HCT116 (cell line): ENCODE measurements around the gene ST7. TPM values are rescaled to one million over a fixed set of nuclear protein-coding genes. Genes with fewer than 3 reads are reported as not detected.

Source experiments
- ATAC-seq: fragments of 200-7000 bp; cut with Tn5 transposase; 2 replicates; pipeline ENCODE4 v1.9.1; 2020; ENCODE audit warnings: mild to moderate bottlenecking, moderate library complexity
- BruUV-seq: library from RNA; stranded (reverse); fragments of 400-500 nt; replicated peaks from 2 replicates; lab custom pipeline; 2021; lab: Mats Ljungman, UMichigan
- CTCF ChIA-PET: fragments of 300-600 bp; sonication (Branson Sonifier 250); formaldehyde crosslinking; loops from one replicate; lab custom pipeline; 2021; ENCODE audit warnings: antibody characterized with exemption; lab: Charles Lee
- POLR2A ChIA-PET: fragments of 300-600, 350-600 bp; sonication (Branson Sonifier 250); formaldehyde crosslinking; loops from one replicate; lab custom pipeline; 2021; ENCODE audit warnings: antibody characterized with exemption; lab: Charles Lee
- RAD21 ChIA-PET, 2 experiments: fragments of 300-600 bp; sonication (Branson Sonifier 250); formaldehyde crosslinking; loops; one replicate each; lab custom pipeline; 2023; ENCODE audit warnings: low total read pairs in 2 of 2; ENCODE audit not compliant: uncharacterized antibody in 2 of 2, unreplicated experiment in 2 of 2, low non-redundant PET in 1 of 2; lab: Charles Lee
- DNase-seq: peaks from one replicate; pipeline ENCODE4 v3.0.0-alpha.2; 2010; ENCODE audit warnings: low read depth, low spot score
- H2AFZ ChIP-seq: fragments of 200-600 bp; shearing (Covaris generic), sonication (generic); 2 replicates; pipeline ENCODE4 v1.6.1; 2017; ENCODE audit warnings: low read depth, mixed run types, mixed read lengths, antibody characterized with exemption, low read length; ENCODE audit not compliant: poor library complexity, severe bottlenecking
- H3K27ac ChIP-seq: 2 replicates; pipeline ENCODE4 v1.5.1; 2012; ENCODE audit warnings: low read depth, low read length
- H3K27me3 ChIP-seq: fragments of 200-600 bp; sonication (generic); 2 replicates; pipeline ENCODE4 v1.6.1; 2016; ENCODE audit warnings: mixed run types, low read length, mixed read lengths; ENCODE audit not compliant: insufficient read depth
- H3K36me3 ChIP-seq, 2 experiments: fragments of 200-500 bp in 1 of 2; fragments of 200-600 bp in 1 of 2; sonication (Bioruptor generic) in 1 of 2; sonication (generic) in 1 of 2; 2 replicates each; pipeline versions ENCODE4 v1.5.1 to v1.6.1; 2014 to 2016; ENCODE audit warnings: low read length in 2 of 2, inconsistent platforms in 1 of 2, mixed read lengths in 1 of 2, mixed run types in 1 of 2; ENCODE audit not compliant: insufficient read depth in 2 of 2, control insufficient read depth in 1 of 2
- H3K4me1 ChIP-seq, 2 experiments: fragments of 200-600 bp in 1 of 2; sonication (generic) in 1 of 2; 2 replicates each; pipeline versions ENCODE4 v1.5.1 to v1.6.1; 2012 to 2017; ENCODE audit warnings: low read length in 2 of 2, inconsistent platforms in 1 of 2, mild to moderate bottlenecking in 1 of 2, mixed read lengths in 1 of 2, mixed run types in 1 of 2, moderate library complexity in 1 of 2; ENCODE audit not compliant: insufficient read depth in 2 of 2, control insufficient read depth in 1 of 2
- H3K4me2 ChIP-seq: fragments of 200-600 bp; sonication (generic); 2 replicates; pipeline ENCODE4 v1.6.1; 2017; ENCODE audit warnings: mixed run types, low read length, mixed read lengths
- H3K4me3 ChIP-seq, 2 experiments: fragments of 200-600 bp in 1 of 2; sonication (generic) in 1 of 2; replicated peaks in 1 of 2; 2 replicates each; pipeline ENCODE4 v1.5.1; 2011 to 2016; ENCODE audit warnings: low read length in 2 of 2, control low read depth in 1 of 2, low read depth in 1 of 2, mild to moderate bottlenecking in 1 of 2, mixed read lengths in 1 of 2, mixed run types in 1 of 2
- H3K79me2 ChIP-seq: fragments of 200-600 bp; sonication (generic); 2 replicates; pipeline ENCODE4 v1.6.1; 2017; ENCODE audit warnings: mild to moderate bottlenecking, mixed run types, low read length, moderate library complexity, mixed read lengths; ENCODE audit not compliant: insufficient read depth
- H3K9ac ChIP-seq: fragments of 200-600 bp; sonication (generic); 2 replicates; pipeline ENCODE4 v1.6.1; 2016; ENCODE audit warnings: low read length, mixed read lengths
- H3K9me2 ChIP-seq: fragments of 200-600 bp; sonication (generic), shearing (Covaris generic); 2 replicates; pipeline ENCODE4 v1.6.1; 2017; ENCODE audit warnings: mixed run types, mild to moderate bottlenecking, moderate library complexity; ENCODE audit not compliant: insufficient read depth
- H3K9me3 ChIP-seq, 2 experiments: fragments of 200-500 bp in 1 of 2; fragments of 200-600 bp in 1 of 2; sonication (Bioruptor generic) in 1 of 2; sonication (generic) in 1 of 2; 2 replicates each; pipeline ENCODE4 v1.6.1; 2014 to 2017; ENCODE audit warnings: low read length in 2 of 2, mixed read lengths in 2 of 2, inconsistent platforms in 1 of 2, low read depth in 1 of 2, mild to moderate bottlenecking in 1 of 2, mixed run types in 1 of 2, moderate library complexity in 1 of 2; ENCODE audit not compliant: control insufficient read depth in 1 of 2, insufficient read depth in 1 of 2
- H4K20me1 ChIP-seq: fragments of 200-600 bp; sonication (generic), shearing (Covaris generic); 2 replicates; pipeline ENCODE4 v1.6.1; 2017; ENCODE audit warnings: mixed run types, mild to moderate bottlenecking, moderate library complexity; ENCODE audit not compliant: insufficient read depth
- CBX3 ChIP-seq: IDR thresholded peaks from 2 replicates; pipeline ENCODE4 v1.6.1; 2012; ENCODE audit warnings: low read depth
- CEBPB ChIP-seq: IDR thresholded peaks from 2 replicates; pipeline ENCODE4 v1.6.1; 2012; ENCODE audit warnings: low read depth
- FOSL1 ChIP-seq: IDR thresholded peaks from 2 replicates; pipeline ENCODE4 v1.6.1; 2012; ENCODE audit warnings: low read depth
- POLR2A ChIP-seq: IDR thresholded peaks from 2 replicates; pipeline ENCODE4 v1.7.0; 2011; ENCODE audit warnings: borderline replicate concordance; ENCODE audit not compliant: insufficient read depth, insufficient read length; ENCODE audit errors: extremely low read depth
- RAD21 ChIP-seq: IDR thresholded peaks from 2 replicates; pipeline ENCODE4 v1.6.1; 2012; ENCODE audit warnings: low read depth, mild to moderate bottlenecking
- SIN3A ChIP-seq: IDR thresholded peaks from 2 replicates; pipeline ENCODE4 v1.6.1; 2012; ENCODE audit warnings: low read depth
- SP1 ChIP-seq: IDR thresholded peaks from 2 replicates; pipeline ENCODE4 v1.6.1; 2012; ENCODE audit warnings: low read depth
- SRF ChIP-seq: IDR thresholded peaks from 2 replicates; pipeline ENCODE4 v1.6.1; 2012; ENCODE audit warnings: low read depth
- YY1 ChIP-seq: IDR thresholded peaks from 2 replicates; pipeline ENCODE4 v1.6.1; 2011; ENCODE audit warnings: low read length, low read depth, moderate library complexity, mild to moderate bottlenecking; ENCODE audit not compliant: insufficient replicate concordance; ENCODE audit errors: extremely low read depth
- ZNF274 ChIP-seq: fragments of 200-500 bp; sonication (Bioruptor generic); IDR thresholded peaks from 2 replicates; pipeline ENCODE4 v1.6.1; 2014; ENCODE audit warnings: mild to moderate bottlenecking, low read depth, low read length, inconsistent platforms
- intact Hi-C: fragments of 100-400 bp; cut with micrococcal nuclease; formaldehyde crosslinking; loops from 2 replicates; pipeline ENCODE4 v1.10.0; 2022
- total RNA-seq: library from RNA; stranded (reverse); gene quantifications from one replicate; pipeline ENCODE4 v1.2.1, GENCODE V29; 2021; ENCODE audit not compliant: unreplicated experiment
- TF ChIP-seq, protein P1 (sequence below), 3 experiments: fragments of 200-600 bp in 1 of 3; sonication (generic) in 1 of 3; IDR thresholded peaks in 2 of 3; conservative IDR thresholded peaks in 1 of 3; 2 replicates each; pipeline ENCODE4 v1.5.1; 2012 to 2017; ENCODE audit warnings: low read depth in 2 of 3, low read length in 2 of 3, antibody characterized with exemption in 1 of 3, borderline replicate concordance in 1 of 3, control low read depth in 1 of 3, mild to moderate bottlenecking in 1 of 3, mixed read lengths in 1 of 3, mixed run types in 1 of 3, moderate library complexity in 1 of 3; ENCODE audit not compliant: insufficient read depth in 1 of 3
- TF ChIP-seq, protein P2 (sequence below): IDR thresholded peaks from 2 replicates; pipeline ENCODE4 v1.6.1; 2012
- TF ChIP-seq, protein P3 (sequence below): IDR thresholded peaks from 2 replicates; pipeline ENCODE4 v1.6.1; 2012; ENCODE audit warnings: low read depth

The ST7 gene
- total RNA-seq, 1 experiment from 2014 or later: 12.6 TPM

DNA sequence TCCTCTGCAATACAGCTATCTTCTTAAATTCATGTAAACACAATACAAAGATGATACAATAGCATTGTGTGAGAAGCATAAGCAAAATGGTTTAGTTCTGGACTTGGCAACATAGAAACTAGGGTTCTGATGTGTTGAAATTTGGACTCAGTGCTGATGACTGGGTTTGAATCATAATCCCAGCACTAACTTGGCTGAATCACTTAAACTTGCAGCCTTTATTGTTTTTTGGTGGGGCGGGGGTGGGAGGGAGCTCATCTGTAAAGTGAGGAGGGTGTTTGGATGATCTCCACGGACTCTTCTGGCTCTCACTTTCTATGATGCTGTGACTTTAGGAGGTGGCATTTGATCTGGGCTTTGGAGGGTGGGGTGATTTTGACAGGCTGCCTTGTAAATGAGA is 211.3 kb downstream of the ST7 start:
- Histone ChIP-seq H3K9me3 (no peaks in the 10 kb centered on the region), H3K4me2 (no peak overlapping the region), H3K4me3 (no peak overlapping the region), H3K9ac (no peak overlapping the region), H4K20me1 (no peaks in the 10 kb centered on the region), H3K9me2 (no peaks in the 10 kb centered on the region)
- no peak for DNase-seq
- CTCF ChIA-PET: no interaction called here
- intact Hi-C loops: no loop called here
- BruUV-seq: no TSS peak
- TF ChIP-seq, protein P1, sequence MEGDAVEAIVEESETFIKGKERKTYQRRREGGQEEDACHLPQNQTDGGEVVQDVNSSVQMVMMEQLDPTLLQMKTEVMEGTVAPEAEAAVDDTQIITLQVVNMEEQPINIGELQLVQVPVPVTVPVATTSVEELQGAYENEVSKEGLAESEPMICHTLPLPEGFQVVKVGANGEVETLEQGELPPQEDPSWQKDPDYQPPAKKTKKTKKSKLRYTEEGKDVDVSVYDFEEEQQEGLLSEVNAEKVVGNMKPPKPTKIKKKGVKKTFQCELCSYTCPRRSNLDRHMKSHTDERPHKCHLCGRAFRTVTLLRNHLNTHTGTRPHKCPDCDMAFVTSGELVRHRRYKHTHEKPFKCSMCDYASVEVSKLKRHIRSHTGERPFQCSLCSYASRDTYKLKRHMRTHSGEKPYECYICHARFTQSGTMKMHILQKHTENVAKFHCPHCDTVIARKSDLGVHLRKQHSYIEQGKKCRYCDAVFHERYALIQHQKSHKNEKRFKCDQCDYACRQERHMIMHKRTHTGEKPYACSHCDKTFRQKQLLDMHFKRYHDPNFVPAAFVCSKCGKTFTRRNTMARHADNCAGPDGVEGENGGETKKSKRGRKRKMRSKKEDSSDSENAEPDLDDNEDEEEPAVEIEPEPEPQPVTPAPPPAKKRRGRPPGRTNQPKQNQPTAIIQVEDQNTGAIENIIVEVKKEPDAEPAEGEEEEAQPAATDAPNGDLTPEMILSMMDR (IDR thresholded peaks at IDR 0.05 in 2 of 3, conservative IDR thresholded peaks at IDR 0.05 in 1 of 3; ENCODE audit: borderline replicate concordance in 1 of 3, insufficient read depth in 1 of 3, low read depth in 2 of 3, low read length in 2 of 3): no peak
- TF ChIP-seq ZNF274: no peak
- no peak for TF ChIP-seq FOSL1
- TF ChIP-seq, protein P2, sequence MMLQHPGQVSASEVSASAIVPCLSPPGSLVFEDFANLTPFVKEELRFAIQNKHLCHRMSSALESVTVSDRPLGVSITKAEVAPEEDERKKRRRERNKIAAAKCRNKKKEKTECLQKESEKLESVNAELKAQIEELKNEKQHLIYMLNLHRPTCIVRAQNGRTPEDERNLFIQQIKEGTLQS: no peak
- TF ChIP-seq CEBPB: no peak
- no peak for TF ChIP-seq POLR2A
- no peak for TF ChIP-seq SRF
- no peak for TF ChIP-seq CBX3
- TF ChIP-seq YY1: no peak
- TF ChIP-seq, protein P3, sequence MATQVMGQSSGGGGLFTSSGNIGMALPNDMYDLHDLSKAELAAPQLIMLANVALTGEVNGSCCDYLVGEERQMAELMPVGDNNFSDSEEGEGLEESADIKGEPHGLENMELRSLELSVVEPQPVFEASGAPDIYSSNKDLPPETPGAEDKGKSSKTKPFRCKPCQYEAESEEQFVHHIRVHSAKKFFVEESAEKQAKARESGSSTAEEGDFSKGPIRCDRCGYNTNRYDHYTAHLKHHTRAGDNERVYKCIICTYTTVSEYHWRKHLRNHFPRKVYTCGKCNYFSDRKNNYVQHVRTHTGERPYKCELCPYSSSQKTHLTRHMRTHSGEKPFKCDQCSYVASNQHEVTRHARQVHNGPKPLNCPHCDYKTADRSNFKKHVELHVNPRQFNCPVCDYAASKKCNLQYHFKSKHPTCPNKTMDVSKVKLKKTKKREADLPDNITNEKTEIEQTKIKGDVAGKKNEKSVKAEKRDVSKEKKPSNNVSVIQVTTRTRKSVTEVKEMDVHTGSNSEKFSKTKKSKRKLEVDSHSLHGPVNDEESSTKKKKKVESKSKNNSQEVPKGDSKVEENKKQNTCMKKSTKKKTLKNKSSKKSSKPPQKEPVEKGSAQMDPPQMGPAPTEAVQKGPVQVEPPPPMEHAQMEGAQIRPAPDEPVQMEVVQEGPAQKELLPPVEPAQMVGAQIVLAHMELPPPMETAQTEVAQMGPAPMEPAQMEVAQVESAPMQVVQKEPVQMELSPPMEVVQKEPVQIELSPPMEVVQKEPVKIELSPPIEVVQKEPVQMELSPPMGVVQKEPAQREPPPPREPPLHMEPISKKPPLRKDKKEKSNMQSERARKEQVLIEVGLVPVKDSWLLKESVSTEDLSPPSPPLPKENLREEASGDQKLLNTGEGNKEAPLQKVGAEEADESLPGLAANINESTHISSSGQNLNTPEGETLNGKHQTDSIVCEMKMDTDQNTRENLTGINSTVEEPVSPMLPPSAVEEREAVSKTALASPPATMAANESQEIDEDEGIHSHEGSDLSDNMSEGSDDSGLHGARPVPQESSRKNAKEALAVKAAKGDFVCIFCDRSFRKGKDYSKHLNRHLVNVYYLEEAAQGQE: no peak
- no peak for TF ChIP-seq RAD21
- no peak for TF ChIP-seq SIN3A
- TF ChIP-seq SP1: no peak
- TF ChIP-seq, all 23 proteins: peak for 0
- ATAC-seq: no peak
- Histone ChIP-seq H3K79me2 (no peaks in the 10 kb centered on the region), H3K27me3 (no peaks in the 10 kb centered on the region), H2AFZ (no peak overlapping the region), H3K27ac (no peak overlapping the region), H3K36me3 (no peaks in the 10 kb centered on the region), H3K4me1 (no peaks in the 10 kb centered on the region)
- POLR2A ChIA-PET: no interaction called here
- RAD21 ChIA-PET: no interaction called here
